HUDEP-2 (cell line): ENCODE measurements around the gene KCNN3.

Experiments used
- DNase-seq, 76 experiments: peaks; one replicate each; lab custom pipeline; 2025; ENCODE audit not compliant: unreplicated experiment in 76 of 76; lab: John Stamatoyannopoulos, UW

Gene KCNN3

GRCh38 chr1:154741741-154742495, 128.2 kb downstream of the KCNN3 start:
- peak in 6 of 76 experiments; percentile 4 to 54 (median 12) for DNase-seq

GRCh38 chr1:154741327-154741726, 128.8 kb downstream of the KCNN3 start:
- DNase-seq, result no peak

- no peak for DNase-seq
Observed at GRCh38 chr1:154739654-154740053, 130.4 kb downstream of the KCNN3 start.

GRCh38 chr1:154736841-154737240, 133.2 kb downstream of the KCNN3 start:
- no peak for DNase-seq

GRCh38 chr1:154735804-154736168, 134.3 kb downstream of the KCNN3 start:
- DNase-seq, result no peak

- no peak for DNase-seq
Observed at GRCh38 chr1:154735061-154735803, 134.8 kb downstream of the KCNN3 start.

- DNase-seq, result no peak
Observed at GRCh38 chr1:154733621-154734020, 136.5 kb downstream of the KCNN3 start.

- DNase-seq, result no peak
Observed at GRCh38 chr1:154730986-154731489, 139.0 kb downstream of the KCNN3 start.

- DNase-seq, result no peak
Observed at GRCh38 chr1:154730259-154730658, 139.8 kb downstream of the KCNN3 start.

- no peak for DNase-seq
Observed at GRCh38 chr1:154729577-154729976, 140.5 kb downstream of the KCNN3 start.

GRCh38 chr1:154729031-154729442, 141.0 kb downstream of the KCNN3 start:
- no peak for DNase-seq

- no peak for DNase-seq
Observed at GRCh38 chr1:154726896-154727753, 143.0 kb downstream of the KCNN3 start.

- DNase-seq, result no peak
Observed at GRCh38 chr1:154726443-154726842, 143.6 kb downstream of the KCNN3 start.

GRCh38 chr1:154725865-154726264, 144.2 kb downstream of the KCNN3 start:
- no peak for DNase-seq

GRCh38 chr1:154720328-154721297, 149.5 kb downstream of the KCNN3 start:
- no peak for DNase-seq

GRCh38 chr1:154719586-154720327, 150.3 kb downstream of the KCNN3 start:
- DNase-seq, result no peak

GRCh38 chr1:154718566-154718965, 151.5 kb downstream of the KCNN3 start:
- DNase-seq, result no peak

- no peak for DNase-seq
Observed at GRCh38 chr1:154717528-154717924, 152.6 kb downstream of the KCNN3 start.
